Fibroblast of villous mesenchyme (primary cell): ENCODE results near the gene DAB2IP. TPM values are rescaled to one million over a fixed set of nuclear protein-coding genes. Genes with fewer than 3 reads are reported as not detected.

Source experiments
- DNase-seq: peaks from one replicate; pipeline ENCODE4 v3.0.0-alpha.2; 2010; ENCODE audit warnings: low read depth
- H3K4me3 ChIP-seq: 2 replicates; pipeline ENCODE4 v1.5.1; 2011; ENCODE audit warnings: low read depth, mild to moderate bottlenecking, low read length
- CTCF ChIP-seq: IDR thresholded peaks from 2 replicates; pipeline ENCODE4 v1.5.1; 2012; ENCODE audit warnings: low read depth, mild to moderate bottlenecking, low read length; ENCODE audit not compliant: insufficient read depth
- total RNA-seq: library from RNA; depleted of rRNA; stranded (reverse); fragments of >200 nt; gene quantifications from 2 replicates; pipeline ENCODE4 v1.2.3, GENCODE V29; 2012

DAB2IP gene
- total RNA-seq, 1 donor = 47.9 TPM

- H3K4me3 ChIP-seq = no peak overlapping the region
- TF ChIP-seq CTCF = peak; percentile 81
- peak; percentile 78 for DNase-seq
Observed at GRCh38 chr9:121735065-121735792, 83.8 kb downstream of the DAB2IP start.

GRCh38 chr9:121735793-121736770 is 84.6 kb downstream of the DAB2IP start:
- TF ChIP-seq CTCF = no peak
- H3K4me3 ChIP-seq = peak overlapping the region; percentile 47
- DNase-seq = peak; percentile 62

GRCh38 chr9:121736934-121737462 is 85.6 kb downstream of the DAB2IP start:
- no peak for DNase-seq
- peak overlapping the region; percentile 47 for H3K4me3 ChIP-seq
- no peak for TF ChIP-seq CTCF

GRCh38 chr9:121737481-121737931 is 86.1 kb downstream of the DAB2IP start:
- no peak for DNase-seq
- no peak for TF ChIP-seq CTCF
- no peak overlapping the region for H3K4me3 ChIP-seq

GRCh38 chr9:121738411-121738810 is 87.0 kb downstream of the DAB2IP start:
- DNase-seq = no peak
- no peak for TF ChIP-seq CTCF

GRCh38 chr9:121738968-121739367 is 87.5 kb downstream of the DAB2IP start:
- DNase-seq = no peak
- H3K4me3 ChIP-seq = no peak overlapping the region
- no peak for TF ChIP-seq CTCF

More at GRCh38 chr9:121738411-121738810, 87.0 kb downstream of the DAB2IP start:
- H3K4me3 ChIP-seq = no peak overlapping the region
